ENCODE data around the gene ENGASE.
A peak's percentile ranks its signal among the peaks of the same experiment; 100 is the strongest.

The ENGASE gene

GRCh38 chr17:79114458-79115301, 40.1 kb downstream of the ENGASE start:
- DNase-seq (ENCODE audit: low spot score): peak; percentile 69

DNA sequence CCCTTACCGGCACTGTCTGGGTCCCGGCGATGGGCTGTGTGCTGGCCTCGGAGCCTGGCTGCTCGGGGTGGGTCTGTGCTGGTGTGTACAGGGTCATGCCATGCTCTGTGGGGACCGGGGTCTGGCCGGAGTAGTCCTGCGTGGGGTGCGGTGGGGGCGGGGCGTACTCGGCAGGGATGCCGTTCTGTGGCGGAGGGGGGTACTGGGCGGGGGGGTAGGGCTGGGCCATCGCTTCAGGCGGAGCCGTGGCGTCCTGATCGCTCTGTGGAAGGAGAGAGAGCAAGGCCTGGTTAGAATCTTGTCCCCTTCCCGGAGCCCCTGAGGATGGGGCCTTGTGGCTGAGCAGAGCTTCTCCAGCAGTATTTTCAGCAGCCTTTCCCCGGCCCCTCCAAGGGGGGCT, 40.9 kb downstream of the ENGASE start:
- no peak for DNase-seq (ENCODE audit: low spot score)

GRCh38 chr17:79116575-79117368, 42.1 kb downstream of the ENGASE start:
- no peak for DNase-seq (ENCODE audit: low spot score)

DNA sequence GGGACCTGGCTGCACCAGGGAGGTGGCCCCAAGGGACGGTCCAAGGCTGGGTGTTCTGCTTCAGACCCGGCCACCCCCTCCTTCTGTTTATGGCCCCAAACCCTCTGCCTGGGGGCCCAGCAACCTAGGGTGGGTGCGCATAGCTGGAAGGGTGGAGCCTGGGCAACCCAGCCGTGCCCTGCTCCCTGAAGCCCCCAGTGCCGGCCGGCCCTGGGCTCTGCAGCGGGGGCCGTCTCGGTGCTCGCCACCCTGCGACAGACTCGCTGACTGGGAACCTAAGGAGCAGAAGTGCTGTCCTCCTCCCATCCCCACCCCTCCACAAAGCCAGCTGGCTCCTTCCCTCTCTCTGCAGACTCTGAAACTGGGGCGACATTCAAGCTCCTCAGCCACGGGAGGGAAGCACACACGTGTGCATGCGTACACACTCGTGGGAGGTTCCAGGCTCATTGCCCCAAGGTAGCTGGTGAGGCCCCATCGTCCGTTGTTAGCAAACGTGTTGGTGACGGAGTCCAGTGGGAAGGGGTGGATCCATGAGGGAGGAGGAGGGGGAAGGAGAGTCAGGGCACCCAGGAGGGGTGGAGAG, 43.4 kb downstream of the ENGASE start:
- DNase-seq (ENCODE audit: low spot score): no peak

DNA sequence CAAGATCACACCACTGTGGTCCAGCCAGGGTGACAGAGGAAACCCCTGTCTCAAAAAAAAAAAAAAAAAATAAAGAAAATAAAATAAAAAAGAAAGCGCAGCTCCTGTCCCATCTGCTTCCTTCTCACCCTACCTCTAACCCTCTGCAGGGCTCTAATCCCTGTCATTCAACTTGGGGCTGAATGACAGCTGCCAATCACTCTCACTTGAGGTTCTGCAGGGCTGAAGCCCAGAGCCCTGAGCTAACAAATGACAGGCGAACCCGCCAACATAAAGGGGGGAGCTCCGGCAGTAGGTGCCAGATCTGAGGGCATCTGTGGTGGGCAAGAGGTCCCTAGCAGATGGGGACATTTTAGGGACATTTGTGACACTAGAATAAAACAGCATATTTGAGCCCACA, 44.3 kb downstream of the ENGASE start:
- DNase-seq (ENCODE audit: low spot score): no peak

- DNase-seq (ENCODE audit: low spot score): no peak
Measured at GRCh38 chr17:79120259-79120658, 45.6 kb downstream of the ENGASE start.

DNA sequence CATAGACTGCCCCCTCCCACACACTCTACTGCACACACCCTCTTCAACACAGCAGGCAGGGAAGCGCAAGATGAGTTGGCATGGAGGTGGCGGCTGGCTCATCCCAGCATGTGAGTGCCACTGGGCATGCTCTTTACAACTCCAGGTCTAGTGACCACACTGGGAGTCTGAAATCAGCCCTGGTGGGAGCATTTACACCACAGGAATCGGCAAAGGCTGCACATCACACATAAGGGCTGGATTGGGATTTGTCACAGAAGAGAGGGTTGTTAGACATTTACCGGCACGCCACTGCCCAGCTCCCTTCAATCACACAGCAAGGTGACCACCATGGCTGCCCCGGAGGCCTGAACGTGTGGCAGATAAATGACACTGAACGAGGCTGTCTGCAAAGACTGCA, 49.4 kb downstream of the ENGASE start:
- no peak for DNase-seq (ENCODE audit: low spot score)

DNA sequence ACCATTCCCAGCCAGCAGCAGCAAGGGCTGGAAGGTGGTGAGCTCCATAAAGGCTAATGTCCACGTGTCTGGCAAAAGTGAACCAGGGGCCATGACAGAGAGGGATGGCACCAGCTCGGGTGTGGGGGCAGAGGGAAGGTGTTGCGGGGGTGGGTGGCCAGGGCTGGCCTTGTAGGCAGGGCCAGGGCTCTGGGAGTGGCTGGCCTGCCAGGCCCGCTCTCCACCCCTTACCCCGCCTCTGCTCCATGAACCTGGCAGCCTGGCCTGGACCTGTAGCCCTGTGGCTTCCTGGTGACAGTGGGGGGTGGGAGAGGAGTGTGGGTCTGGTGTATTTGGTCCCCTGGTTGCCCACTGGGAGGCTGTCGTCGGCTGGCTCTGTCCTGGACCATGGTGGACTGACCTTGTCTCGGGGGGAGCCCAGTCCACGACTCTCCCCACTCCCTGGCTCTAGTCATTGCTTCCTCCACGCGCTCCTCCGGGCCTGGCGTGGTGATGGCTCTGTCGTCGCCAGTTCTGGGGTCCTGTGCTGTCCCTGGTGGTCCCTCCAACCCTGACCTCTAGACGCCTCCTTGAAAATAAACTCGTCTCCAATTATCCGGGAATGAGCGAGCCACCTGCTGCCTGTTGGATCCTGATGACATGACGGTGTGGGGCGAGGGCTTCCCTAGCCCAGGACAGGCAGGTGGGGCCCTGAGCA, 50.0 kb downstream of the ENGASE start:
- DNase-seq (ENCODE audit: low spot score): no peak

- DNase-seq (ENCODE audit: low spot score): no peak
Measured at GRCh38 chr17:79125503-79125902, 50.9 kb downstream of the ENGASE start.

DNA sequence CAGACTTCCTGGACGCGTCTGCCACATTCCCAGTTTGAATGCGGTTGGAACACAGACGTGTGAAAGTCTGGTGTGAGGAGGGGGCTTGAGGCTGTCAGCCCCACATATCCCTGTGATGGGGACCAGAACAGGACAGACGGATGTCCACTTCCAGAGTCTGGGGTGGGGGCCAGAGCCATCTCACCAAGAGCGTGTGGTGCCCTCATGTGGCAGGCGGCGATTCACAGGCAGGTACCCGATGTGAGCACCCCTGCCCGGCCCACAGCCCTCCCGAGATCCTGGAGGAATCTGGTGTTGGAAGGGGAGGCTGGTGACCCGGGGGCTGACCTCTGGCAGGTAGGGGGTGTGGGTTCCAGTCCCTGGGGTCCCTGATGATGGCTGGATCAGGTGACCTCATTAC, 51.5 kb downstream of the ENGASE start:
- no peak for DNase-seq (ENCODE audit: low spot score)

DNA sequence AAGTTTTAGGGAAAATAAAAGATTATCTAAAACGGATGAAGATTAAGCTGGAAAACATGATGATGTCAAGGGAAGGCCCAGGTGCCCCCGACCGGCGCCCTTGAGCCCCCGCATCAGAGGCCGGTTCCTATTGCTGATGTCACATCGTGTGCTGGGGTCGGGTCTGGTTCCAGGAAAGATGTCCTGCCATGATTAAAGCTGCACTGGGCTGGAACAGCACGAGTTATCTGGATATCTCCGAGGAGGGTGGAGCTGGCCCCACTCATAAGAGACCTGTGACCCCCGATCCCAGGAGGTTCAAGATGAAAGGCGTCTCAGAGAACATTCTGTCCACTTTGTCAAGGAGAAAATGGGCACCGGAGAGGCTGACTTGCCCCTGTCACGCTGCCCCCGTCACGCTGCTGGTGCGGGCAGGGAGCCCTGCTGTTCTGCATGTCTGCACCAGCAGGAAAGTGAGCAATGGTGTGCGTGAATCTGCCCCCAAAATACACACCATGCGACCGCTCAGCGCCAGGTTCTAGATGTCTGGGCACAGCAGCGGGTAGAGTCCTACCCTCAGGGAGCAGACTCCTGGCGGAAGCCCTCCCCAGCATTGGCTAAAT, 53.0 kb downstream of the ENGASE start:
- DNase-seq (ENCODE audit: low spot score): no peak

DNA sequence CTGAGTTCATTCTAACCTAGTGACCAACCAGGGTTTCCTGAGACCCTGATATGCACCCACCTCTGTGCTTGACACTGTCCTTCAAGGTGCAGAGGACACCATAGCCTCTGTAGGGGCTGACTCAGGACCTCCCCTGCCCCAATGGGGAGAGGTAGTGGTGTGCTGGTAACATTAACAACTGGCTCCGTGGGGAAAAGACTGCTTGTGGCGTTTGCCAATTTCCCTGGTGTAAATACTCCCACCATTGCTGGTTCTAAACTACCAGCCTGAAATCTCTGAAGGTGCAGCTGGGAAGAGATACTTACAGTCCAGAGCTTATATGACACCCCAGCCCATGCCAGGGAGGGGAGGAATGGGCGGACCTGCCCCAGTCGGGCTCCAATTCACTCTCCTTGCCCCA, 54.9 kb downstream of the ENGASE start:
- no peak for DNase-seq (ENCODE audit: low spot score)

DNA sequence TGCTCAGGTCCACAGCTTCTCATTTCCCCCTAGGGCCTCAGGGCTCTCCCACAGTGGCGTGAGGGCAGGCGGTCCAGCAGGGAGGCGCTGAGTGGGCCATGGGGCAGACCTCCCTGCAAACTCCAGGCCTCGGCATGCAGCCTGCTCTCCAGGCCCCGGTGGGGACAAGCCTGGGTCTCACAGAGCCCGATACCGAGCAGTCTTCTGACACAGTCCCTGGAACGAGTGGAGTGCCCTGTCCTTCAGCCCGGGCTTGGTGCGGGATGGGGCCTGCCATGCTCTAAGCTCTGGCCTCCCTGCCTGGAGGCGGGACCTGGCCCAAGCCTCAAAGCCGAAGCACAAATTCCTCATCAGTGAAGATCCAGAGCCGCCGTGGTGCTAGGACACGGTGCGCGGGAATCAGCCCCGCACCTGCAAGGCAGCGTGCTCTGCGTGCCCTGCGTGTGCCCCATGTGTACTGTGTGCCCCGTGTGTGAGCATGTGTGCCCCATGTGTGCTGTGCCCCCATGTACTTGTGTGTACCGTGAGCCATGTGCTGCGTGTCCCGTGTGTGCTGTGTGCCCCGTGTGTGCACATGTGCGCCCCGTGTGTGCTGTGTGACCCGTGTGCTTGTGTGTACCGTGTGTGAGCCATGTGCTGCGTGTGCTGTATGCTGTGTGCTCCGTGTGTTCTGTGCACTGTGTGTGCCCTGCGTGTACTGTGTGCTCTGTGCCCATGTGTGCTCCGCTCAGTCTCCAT, 56.1 kb downstream of the ENGASE start:
- no peak for DNase-seq (ENCODE audit: low spot score)

GRCh38 chr17:79131274-79131635, 56.6 kb downstream of the ENGASE start:
- no peak for DNase-seq (ENCODE audit: low spot score)

- no peak for DNase-seq (ENCODE audit: low spot score)
Measured at GRCh38 chr17:79131701-79132100, 57.1 kb downstream of the ENGASE start.

DNA sequence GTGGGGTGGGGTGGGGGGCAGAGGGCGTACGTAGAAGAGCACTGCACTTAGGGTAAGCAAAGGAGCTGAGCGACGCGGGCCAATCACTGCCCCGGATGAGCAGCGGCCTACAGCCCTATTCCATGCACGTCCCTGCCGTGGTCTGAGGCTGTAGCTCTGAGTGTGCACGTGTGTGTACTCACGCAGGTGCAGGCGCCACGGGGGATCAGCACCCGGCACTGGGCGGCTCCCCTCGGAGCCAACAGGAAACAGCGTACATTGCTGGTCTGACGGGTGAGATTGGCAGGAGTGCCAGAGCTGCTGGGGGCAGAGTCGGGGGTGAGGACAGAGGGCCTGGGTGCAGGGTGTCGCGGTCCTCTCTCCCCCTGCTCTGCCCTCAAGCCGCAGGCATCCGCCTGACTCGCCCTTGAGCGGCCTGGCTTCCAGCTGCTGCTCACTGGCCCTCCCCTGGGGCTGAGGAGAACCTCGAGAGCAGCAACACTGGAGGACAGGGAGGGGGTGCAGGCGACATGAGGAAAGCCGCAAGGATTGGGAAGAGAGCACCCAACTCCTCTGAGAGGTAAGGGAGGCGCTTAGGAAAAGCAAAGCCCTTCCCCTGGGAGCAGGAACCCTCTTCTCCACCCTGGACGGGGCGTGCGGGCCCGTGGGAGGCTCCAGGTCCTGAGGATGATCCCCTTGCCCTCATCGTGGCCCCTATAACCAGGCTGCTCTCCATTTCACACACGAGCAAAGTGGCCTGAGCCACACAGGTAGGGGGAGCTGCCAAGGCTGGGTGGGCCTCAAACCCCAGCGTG, 57.8 kb downstream of the ENGASE start:
- no peak for DNase-seq (ENCODE audit: low spot score)

DNA sequence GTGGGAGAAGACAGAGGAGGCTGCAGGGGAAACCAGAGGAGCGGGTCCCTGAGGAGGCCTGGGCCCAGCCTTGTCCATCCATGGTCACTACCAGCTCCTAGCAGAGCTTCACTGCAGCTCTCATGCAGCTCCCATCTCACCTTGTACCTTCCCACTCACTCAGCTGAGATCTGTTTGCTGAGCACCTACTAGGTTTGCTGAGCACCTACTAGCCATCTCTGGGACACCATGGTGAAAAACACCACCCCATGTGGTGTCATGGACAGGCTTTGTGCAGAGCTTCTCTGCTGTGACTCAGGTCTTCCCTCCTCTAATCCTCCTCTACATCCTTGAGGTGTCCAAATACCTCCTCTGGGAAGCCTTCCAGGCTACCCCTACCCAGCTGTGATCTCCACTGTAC, 58.6 kb downstream of the ENGASE start:
- no peak for DNase-seq (ENCODE audit: low spot score)

DNA sequence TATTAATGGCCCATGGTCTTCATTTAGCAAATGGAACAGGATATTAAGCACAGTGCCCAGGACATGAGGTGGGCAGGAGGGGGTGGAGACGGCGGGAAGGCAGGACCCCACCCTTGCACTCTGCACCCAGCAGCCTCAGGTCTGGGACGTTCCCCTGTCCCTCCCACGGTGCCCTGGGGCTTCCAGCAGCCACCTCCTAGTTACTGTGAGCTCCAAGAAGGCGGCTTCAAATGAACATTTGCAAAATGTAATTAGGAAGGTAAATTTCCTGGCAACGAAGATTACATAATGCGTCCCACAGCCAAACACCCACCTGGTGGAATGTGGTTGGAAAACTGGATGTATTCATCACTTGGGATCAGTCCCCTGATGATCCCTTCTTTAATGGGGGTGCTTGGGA, 59.4 kb downstream of the ENGASE start:
- no peak for DNase-seq (ENCODE audit: low spot score)

DNA sequence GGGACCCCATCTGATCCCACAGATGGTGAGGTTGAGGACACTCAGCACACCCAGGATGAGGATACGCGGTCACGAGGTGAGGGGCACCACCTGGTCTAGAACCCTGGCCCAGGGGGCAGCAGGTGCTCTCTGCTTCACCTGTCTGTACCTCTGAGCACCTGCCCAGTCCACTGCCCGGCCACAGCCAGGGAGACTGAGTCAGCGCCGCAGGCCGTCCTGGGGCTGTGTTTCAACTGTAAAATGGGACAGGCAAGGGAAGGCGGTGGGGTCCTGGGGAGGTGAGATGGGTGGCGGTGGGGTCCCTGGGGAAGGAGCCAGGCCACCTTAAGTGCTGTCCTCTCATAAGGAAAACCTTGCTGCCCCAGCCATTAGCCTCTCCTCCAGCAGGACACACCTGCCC, 60.4 kb downstream of the ENGASE start:
- DNase-seq (ENCODE audit: low spot score): no peak

GRCh38 chr17:79135628-79136405, 61.2 kb downstream of the ENGASE start:
- no peak for DNase-seq (ENCODE audit: low spot score)
